Activated CD4-positive, alpha-beta T cell treated with anti-CD3 and anti-CD28 coated beads, Interleukin-2, Interleukin-4, amounts not matched to agents 100 ng/mL and 50 ng/mL, durations not matched to agents 16 hours and 8 hours (primary cell): Measurements from ENCODE around the gene TRIM47.

Experiments
- DNase-seq: peaks from one replicate; pipeline ENCODE4 v3.0.0-alpha.2; 2020; ENCODE audit warnings: low spot score

The TRIM47 gene

DNA sequence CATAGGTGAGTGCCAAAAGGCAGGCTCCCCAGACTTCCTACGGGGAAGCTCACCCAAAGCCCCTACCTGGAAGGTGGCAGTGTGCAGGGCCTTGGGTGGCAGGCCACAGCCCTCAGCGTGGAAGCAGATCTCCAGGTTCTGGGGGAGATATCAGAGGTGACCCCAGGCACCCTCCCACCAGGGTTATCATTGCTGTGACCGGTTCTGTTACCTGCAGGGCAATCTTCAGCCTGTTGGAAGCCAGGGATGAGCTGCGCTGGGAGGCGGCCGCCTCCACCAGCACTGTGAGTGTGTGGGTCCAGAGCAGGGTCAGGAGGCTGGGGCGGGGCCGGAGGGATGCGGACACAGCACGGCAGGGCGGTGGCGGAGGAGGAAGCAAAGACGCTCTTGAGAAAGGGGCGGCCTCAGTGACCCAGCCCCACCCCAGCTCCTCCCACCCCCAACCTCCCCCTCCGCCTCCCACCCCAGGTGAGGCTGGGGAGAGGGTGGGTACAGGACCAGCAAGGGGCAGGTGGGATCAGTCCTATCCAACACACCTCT lies 47.3 kb downstream of the TRIM47 start:
- no peak for DNase-seq

DNA sequence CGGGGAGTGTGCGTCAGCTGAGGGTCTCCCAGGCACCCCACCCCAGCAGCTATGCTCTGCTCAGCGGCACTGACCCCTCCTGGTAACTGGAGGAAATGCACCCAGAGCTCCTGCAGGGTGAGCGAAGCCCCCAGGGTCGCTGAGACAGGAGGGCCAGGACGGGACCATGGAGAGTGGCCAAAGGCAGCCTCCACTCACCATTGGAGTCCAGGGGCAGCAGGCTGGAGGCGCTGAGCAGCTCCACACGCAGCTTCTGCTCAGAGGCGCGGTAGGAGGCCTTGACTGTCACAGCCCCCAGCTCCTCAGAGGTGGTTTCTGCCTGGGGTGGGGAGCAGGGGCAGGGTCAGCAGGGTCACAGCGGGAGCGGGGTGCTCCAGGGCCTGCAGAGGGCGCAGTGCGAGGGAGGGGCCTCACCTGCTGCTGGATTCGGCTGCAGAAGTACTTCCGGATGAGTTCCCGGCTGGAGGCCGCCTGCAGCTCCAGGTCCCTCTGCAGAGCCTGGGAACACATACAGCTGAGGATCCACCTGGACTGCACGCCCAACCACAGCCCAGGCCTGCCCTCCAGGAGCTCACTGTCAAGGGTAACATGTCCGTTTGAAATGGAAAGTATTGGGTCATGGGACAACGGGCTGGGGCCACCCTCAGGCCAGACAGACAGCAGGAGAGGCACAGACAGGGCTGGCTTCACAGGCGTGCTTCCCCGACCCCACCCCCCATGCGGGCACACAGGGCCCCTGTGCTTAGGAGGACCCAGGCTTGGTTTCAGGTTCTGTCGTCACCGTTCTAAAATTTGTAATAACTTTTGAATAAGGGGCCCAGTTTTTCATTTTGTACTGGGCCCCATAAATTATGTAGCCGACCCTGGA lies 48.0 kb downstream of the TRIM47 start:
- no peak for DNase-seq

DNA sequence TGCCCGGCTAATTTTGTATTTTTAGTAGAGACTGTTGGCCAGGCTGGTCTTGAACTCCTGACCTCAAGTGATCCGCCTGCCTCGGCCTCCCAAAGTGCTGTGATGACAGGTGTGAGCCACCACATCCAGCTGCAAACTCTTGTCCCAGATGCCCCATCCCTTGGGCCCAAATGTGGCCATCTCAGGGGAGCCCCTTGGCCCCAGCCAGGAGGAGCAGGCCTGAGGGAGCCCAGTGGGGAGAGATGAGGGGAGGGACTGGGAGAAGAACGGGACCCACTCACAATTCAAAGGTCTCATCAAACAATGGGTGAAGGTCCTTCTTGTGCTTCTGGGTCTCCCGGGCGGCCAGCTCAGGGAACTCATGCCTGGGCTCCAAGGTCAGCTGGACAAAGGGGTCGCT lies 48.6 kb downstream of the TRIM47 start:
- no peak for DNase-seq

DNA sequence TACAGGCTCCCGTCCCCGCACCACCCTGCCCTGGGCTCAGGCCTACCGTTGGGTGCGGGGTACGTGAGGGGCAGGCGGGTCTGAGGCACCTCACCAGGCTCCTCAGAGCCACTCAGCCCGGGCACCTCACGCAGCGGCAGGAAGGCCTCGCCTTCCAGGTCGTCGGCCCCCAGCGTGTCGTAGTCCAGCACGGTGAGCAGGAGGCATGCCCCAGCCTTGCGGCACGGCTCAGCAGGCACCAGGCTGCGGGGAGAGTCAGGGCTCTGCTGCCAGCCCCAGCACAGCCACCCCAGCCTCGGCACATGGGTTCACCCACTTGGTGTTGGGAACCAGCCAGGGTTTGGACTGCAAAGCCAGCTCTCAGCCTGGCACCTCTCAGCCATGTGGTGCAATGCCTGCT lies 49.6 kb downstream of the TRIM47 start:
- DNase-seq: no peak

DNA sequence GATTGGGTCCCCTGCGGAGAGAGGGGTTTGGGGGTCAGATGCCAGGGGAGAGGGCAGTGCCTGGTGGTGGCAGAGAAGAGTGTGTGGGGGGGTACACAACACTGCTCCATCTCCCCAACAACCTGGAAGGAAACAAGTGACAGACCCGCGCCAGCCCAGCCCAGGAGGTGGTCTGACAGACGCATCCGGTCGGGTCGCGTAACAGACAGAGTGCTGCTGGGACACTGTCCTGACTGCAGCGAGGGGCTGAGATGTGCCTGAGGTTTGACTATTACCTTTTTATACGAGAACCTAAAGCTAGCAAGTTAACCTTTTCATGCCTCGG lies 50.3 kb downstream of the TRIM47 start:
- no peak for DNase-seq

DNA sequence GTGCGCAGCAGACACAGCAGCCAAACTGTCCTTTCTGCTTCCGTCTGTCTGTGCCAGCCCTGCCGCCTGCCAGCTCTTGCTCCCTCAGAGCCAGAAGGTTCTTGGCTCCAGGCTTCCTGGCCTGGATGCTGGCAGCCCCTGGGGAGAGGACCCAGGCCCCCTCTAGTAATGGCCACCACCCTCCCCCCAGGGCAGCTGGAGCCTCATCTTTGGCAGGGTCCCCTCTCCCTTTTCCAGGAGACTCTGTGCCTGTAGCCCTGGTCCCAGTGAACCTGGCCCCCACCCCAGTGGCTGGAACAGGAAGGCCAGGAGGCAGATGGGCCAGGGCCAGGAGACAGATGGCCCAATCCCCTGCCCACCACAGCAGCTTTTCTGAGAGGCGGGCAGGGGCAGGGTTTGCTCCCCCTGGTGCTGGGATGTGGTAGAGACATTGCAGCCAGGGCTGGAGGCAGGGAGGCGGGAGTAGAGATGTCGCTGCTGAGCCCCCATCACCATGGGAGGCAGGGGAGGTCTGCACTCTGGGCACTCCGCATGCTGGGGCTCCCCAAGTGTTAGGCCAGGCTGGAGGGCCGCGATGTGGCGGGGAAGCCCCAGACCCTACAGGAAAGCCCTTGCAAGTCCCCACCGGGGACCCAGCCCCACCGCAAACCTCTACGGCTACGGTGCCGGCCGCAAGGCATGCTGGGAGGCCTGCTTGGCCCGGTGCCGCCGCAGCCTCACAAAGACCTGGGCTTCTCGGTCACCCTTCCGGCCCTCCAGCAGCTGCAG lies 50.9 kb downstream of the TRIM47 start:
- DNase-seq: peak; percentile 60

DNA sequence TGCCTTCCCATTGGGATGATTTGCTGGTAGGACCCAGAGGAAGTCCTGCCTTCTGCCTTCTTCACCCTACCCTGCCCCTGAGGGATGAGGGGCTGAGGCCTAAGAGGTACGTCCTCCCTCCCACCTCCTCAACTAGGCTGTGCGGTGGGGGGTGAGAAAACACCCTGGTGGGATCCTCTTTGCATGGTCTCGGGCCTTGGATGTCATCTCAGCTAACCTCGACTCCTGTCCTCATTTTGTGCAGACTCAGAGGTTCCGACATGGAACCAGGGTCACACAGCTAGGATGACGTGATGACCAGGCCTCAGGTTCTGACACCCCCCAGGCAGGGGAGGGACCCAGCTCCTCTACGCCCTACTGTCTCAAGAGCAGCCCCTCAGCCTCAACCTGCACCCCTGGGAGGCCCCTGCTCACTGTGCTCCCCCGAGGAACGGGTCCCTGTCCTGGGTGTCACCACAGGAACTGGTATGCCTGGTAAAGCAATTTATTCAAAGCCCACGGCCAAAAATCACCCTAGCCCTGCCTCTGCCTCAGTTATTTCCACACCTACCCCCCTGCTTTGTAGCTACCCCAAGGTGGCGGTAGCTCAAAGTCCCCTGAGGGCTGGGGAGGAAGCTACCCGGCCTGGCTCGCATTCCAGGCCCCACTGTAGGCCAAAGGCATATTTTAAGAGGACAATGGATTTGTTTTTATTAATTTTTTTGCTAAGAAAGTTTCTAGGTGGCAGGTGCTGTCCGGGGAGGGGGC lies 51.6 kb downstream of the TRIM47 start:
- no peak for DNase-seq

DNA sequence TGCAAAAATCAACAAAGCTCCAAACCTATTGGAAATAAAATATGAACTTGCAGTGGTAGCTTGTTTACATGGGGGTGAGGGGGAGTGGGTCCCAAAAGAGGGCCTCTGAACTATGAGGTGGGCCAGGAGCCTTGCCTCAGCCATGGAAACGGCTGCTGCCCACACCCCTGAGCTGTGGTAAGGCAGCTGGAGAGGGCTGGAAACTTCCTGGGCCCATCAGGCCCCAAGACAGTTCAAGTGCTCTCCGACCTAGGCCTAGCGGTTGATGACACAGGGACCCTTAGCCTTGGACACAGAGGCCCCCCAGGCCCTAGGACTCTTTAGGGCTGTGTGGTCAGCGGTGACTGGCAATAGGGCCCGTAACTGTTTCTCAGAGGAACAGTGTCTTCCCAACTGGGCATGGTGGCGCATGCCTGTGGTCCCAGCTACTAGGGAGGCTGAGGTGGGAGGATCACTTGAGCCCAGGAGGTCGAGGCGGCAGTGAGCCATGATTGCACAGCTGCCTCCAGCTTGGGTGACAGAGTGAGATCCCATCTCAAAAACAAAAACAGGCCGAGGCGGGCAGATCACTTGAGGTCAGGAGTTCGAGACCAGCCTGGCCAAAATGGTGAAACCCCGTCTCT lies 52.5 kb downstream of the TRIM47 start:
- no peak for DNase-seq

DNA sequence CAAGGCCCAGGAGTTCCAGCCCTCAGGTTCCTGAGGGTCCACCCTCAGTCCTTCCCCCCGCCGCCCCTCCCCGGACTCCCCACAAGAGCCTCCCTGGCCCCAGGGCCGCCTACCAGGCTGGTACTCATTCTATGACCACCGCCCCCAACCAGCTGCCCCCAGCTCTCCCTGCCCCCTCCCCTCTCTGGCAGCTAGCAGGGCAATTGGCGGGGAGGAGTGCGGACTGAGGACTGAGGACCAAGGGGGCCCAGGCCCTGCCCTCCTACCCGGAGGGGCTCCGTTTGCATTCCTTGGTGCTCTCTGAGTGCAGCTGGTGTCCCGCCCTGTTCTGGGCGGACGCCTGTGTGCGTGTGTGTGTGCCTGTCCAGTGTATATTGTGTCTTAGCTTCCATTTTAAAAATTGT lies 53.2 kb downstream of the TRIM47 start:
- no peak for DNase-seq

DNA sequence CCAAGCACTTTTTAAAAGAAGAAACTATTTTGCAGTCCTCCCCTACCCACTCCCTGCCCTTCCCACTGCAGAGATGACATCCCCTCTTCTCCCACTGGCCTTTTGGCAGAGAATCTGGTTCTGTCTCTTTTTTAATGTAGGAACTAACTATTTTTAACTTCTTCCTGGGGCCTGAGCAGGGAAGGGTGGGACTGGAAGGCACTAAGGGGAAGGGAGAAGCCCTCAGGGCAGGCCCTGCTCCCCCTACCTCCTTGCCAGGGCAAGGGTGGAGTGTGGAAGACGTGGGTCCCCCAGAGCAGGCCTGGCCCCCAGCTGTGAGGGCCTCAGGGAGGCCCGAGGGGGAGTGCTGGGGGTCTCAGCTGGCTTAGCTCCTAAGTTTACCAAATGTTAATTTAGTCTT lies 53.7 kb downstream of the TRIM47 start:
- no peak for DNase-seq
